SK-N-MC (cell line): Measurements from ENCODE around the gene C1QTNF8.

ENCODE experiments used
- EZH2 ChIP-seq: fragments of 200-600 bp; sonication (generic); IDR thresholded peaks from one replicate; pipeline ENCODE4 v1.6.1; 2017; ENCODE audit warnings: antibody characterized with exemption
- POLR2AphosphoS5 ChIP-seq: IDR thresholded peaks from 2 replicates; pipeline ENCODE4 v1.6.1; 2012; ENCODE audit warnings: mild to moderate bottlenecking, low read depth, low read length, borderline replicate concordance

- TF ChIP-seq POLR2AphosphoS5, result no peak
- TF ChIP-seq EZH2, result no peak
Measured at GRCh38 chr16:1127101-1127500, 31.1 kb upstream of the C1QTNF8 start.
